HCT116 (cell line): ENCODE data around the gene RAMP3. TPM values are rescaled to one million over a fixed set of nuclear protein-coding genes. Genes with fewer than 3 reads are reported as not detected.

ENCODE experiments used
- ATAC-seq: fragments of 200-7000 bp; cut with Tn5 transposase; 2 replicates; pipeline ENCODE4 v1.9.1; 2020; ENCODE audit warnings: mild to moderate bottlenecking, moderate library complexity
- BruUV-seq: library from RNA; stranded (reverse); fragments of 400-500 nt; replicated peaks from 2 replicates; lab custom pipeline; 2021; lab: Mats Ljungman, UMichigan
- CTCF ChIA-PET: fragments of 300-600 bp; sonication (Branson Sonifier 250); formaldehyde crosslinking; loops from one replicate; lab custom pipeline; 2021; ENCODE audit warnings: antibody characterized with exemption; lab: Charles Lee
- POLR2A ChIA-PET: fragments of 300-600, 350-600 bp; sonication (Branson Sonifier 250); formaldehyde crosslinking; loops from one replicate; lab custom pipeline; 2021; ENCODE audit warnings: antibody characterized with exemption; lab: Charles Lee
- RAD21 ChIA-PET, 2 experiments: fragments of 300-600 bp; sonication (Branson Sonifier 250); formaldehyde crosslinking; loops; one replicate each; lab custom pipeline; 2023; ENCODE audit warnings: low total read pairs in 2 of 2; ENCODE audit not compliant: uncharacterized antibody in 2 of 2, unreplicated experiment in 2 of 2, low non-redundant PET in 1 of 2; lab: Charles Lee
- DNase-seq: peaks from one replicate; pipeline ENCODE4 v3.0.0-alpha.2; 2010; ENCODE audit warnings: low read depth, low spot score
- H2AFZ ChIP-seq: fragments of 200-600 bp; shearing (Covaris generic), sonication (generic); 2 replicates; pipeline ENCODE4 v1.6.1; 2017; ENCODE audit warnings: low read depth, mixed run types, mixed read lengths, antibody characterized with exemption, low read length; ENCODE audit not compliant: poor library complexity, severe bottlenecking
- H3K27ac ChIP-seq: 2 replicates; pipeline ENCODE4 v1.5.1; 2012; ENCODE audit warnings: low read depth, low read length
- H3K27me3 ChIP-seq: fragments of 200-600 bp; sonication (generic); 2 replicates; pipeline ENCODE4 v1.6.1; 2016; ENCODE audit warnings: mixed run types, low read length, mixed read lengths; ENCODE audit not compliant: insufficient read depth
- H3K36me3 ChIP-seq, 2 experiments: fragments of 200-500 bp in 1 of 2; fragments of 200-600 bp in 1 of 2; sonication (Bioruptor generic) in 1 of 2; sonication (generic) in 1 of 2; 2 replicates each; pipeline versions ENCODE4 v1.5.1 to v1.6.1; 2014 to 2016; ENCODE audit warnings: low read length in 2 of 2, inconsistent platforms in 1 of 2, mixed read lengths in 1 of 2, mixed run types in 1 of 2; ENCODE audit not compliant: insufficient read depth in 2 of 2, control insufficient read depth in 1 of 2
- H3K4me1 ChIP-seq, 2 experiments: fragments of 200-600 bp in 1 of 2; sonication (generic) in 1 of 2; 2 replicates each; pipeline versions ENCODE4 v1.5.1 to v1.6.1; 2012 to 2017; ENCODE audit warnings: low read length in 2 of 2, inconsistent platforms in 1 of 2, mild to moderate bottlenecking in 1 of 2, mixed read lengths in 1 of 2, mixed run types in 1 of 2, moderate library complexity in 1 of 2; ENCODE audit not compliant: insufficient read depth in 2 of 2, control insufficient read depth in 1 of 2
- H3K4me2 ChIP-seq: fragments of 200-600 bp; sonication (generic); 2 replicates; pipeline ENCODE4 v1.6.1; 2017; ENCODE audit warnings: mixed run types, low read length, mixed read lengths
- H3K4me3 ChIP-seq, 2 experiments: fragments of 200-600 bp in 1 of 2; sonication (generic) in 1 of 2; replicated peaks in 1 of 2; 2 replicates each; pipeline ENCODE4 v1.5.1; 2011 to 2016; ENCODE audit warnings: low read length in 2 of 2, control low read depth in 1 of 2, low read depth in 1 of 2, mild to moderate bottlenecking in 1 of 2, mixed read lengths in 1 of 2, mixed run types in 1 of 2
- H3K79me2 ChIP-seq: fragments of 200-600 bp; sonication (generic); 2 replicates; pipeline ENCODE4 v1.6.1; 2017; ENCODE audit warnings: mild to moderate bottlenecking, mixed run types, low read length, moderate library complexity, mixed read lengths; ENCODE audit not compliant: insufficient read depth
- H3K9ac ChIP-seq: fragments of 200-600 bp; sonication (generic); 2 replicates; pipeline ENCODE4 v1.6.1; 2016; ENCODE audit warnings: low read length, mixed read lengths
- H3K9me2 ChIP-seq: fragments of 200-600 bp; sonication (generic), shearing (Covaris generic); 2 replicates; pipeline ENCODE4 v1.6.1; 2017; ENCODE audit warnings: mixed run types, mild to moderate bottlenecking, moderate library complexity; ENCODE audit not compliant: insufficient read depth
- H3K9me3 ChIP-seq, 2 experiments: fragments of 200-500 bp in 1 of 2; fragments of 200-600 bp in 1 of 2; sonication (Bioruptor generic) in 1 of 2; sonication (generic) in 1 of 2; 2 replicates each; pipeline ENCODE4 v1.6.1; 2014 to 2017; ENCODE audit warnings: low read length in 2 of 2, mixed read lengths in 2 of 2, inconsistent platforms in 1 of 2, low read depth in 1 of 2, mild to moderate bottlenecking in 1 of 2, mixed run types in 1 of 2, moderate library complexity in 1 of 2; ENCODE audit not compliant: control insufficient read depth in 1 of 2, insufficient read depth in 1 of 2
- H4K20me1 ChIP-seq: fragments of 200-600 bp; sonication (generic), shearing (Covaris generic); 2 replicates; pipeline ENCODE4 v1.6.1; 2017; ENCODE audit warnings: mixed run types, mild to moderate bottlenecking, moderate library complexity; ENCODE audit not compliant: insufficient read depth
- CBX3 ChIP-seq: IDR thresholded peaks from 2 replicates; pipeline ENCODE4 v1.6.1; 2012; ENCODE audit warnings: low read depth
- CEBPB ChIP-seq: IDR thresholded peaks from 2 replicates; pipeline ENCODE4 v1.6.1; 2012; ENCODE audit warnings: low read depth
- EGR1 ChIP-seq: IDR thresholded peaks from 2 replicates; pipeline ENCODE4 v1.6.1; 2012; ENCODE audit warnings: low read depth
- ELF1 ChIP-seq: IDR thresholded peaks from 2 replicates; pipeline ENCODE4 v1.6.1; 2012; ENCODE audit warnings: low read depth, borderline replicate concordance
- EZH2phosphoT487 ChIP-seq: fragments of 200-600 bp; IDR thresholded peaks from 2 replicates; pipeline ENCODE4 v1.6.1; 2018; ENCODE audit warnings: antibody characterized with exemption, borderline replicate concordance
- POLR2A ChIP-seq: IDR thresholded peaks from 2 replicates; pipeline ENCODE4 v1.7.0; 2011; ENCODE audit warnings: borderline replicate concordance; ENCODE audit not compliant: insufficient read depth, insufficient read length; ENCODE audit errors: extremely low read depth
- POLR2AphosphoS5 ChIP-seq: IDR thresholded peaks from 2 replicates; pipeline ENCODE4 v1.6.1; 2011; ENCODE audit warnings: mild to moderate bottlenecking, low read depth, low read length, moderate library complexity
- SP1 ChIP-seq: IDR thresholded peaks from 2 replicates; pipeline ENCODE4 v1.6.1; 2012; ENCODE audit warnings: low read depth
- SRF ChIP-seq: IDR thresholded peaks from 2 replicates; pipeline ENCODE4 v1.6.1; 2012; ENCODE audit warnings: low read depth
- YY1 ChIP-seq: IDR thresholded peaks from 2 replicates; pipeline ENCODE4 v1.6.1; 2011; ENCODE audit warnings: low read length, low read depth, moderate library complexity, mild to moderate bottlenecking; ENCODE audit not compliant: insufficient replicate concordance; ENCODE audit errors: extremely low read depth
- ZFX ChIP-seq: fragments of 450-650 bp; IDR thresholded peaks from 2 replicates; pipeline ENCODE4 v1.6.1; 2017
- intact Hi-C: fragments of 100-400 bp; cut with micrococcal nuclease; formaldehyde crosslinking; loops from 2 replicates; pipeline ENCODE4 v1.10.0; 2022
- total RNA-seq: library from RNA; stranded (reverse); gene quantifications from one replicate; pipeline ENCODE4 v1.2.1, GENCODE V29; 2021; ENCODE audit not compliant: unreplicated experiment
- TF ChIP-seq, protein P1 (sequence below): IDR thresholded peaks from 2 replicates; pipeline ENCODE4 v1.6.1; 2012
- TF ChIP-seq, protein P2 (sequence below): IDR thresholded peaks from 2 replicates; pipeline ENCODE4 v1.6.1; 2011; ENCODE audit warnings: mild to moderate bottlenecking, low read length, moderate library complexity; ENCODE audit not compliant: insufficient replicate concordance; ENCODE audit errors: extremely low read depth
- TF ChIP-seq, protein P3 (sequence below): IDR thresholded peaks from 2 replicates; pipeline ENCODE4 v1.6.1; 2012; ENCODE audit warnings: low read depth

The RAMP3 gene
- total RNA-seq, 1 experiment from 2014 or later: not detected

DNA sequence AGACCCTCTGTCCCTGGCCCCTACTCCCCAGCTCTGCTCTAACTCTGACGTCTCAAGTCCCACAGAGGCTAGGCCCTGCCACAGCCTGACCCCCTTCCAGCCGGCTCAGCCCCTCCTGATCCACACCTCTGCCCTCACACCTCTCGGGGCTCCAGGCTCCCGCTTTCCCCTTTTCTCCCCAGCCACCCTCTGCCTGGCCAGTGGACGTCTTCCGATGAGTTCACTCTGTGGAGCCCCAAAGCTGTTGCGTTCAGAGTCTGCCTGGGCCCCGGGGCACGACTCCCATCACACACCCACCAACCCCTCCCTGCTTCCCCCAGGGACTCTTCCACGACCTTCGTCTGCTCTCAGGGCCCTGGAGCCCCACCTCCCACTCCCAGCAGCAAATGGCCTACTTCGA, 27.7 kb upstream of the RAMP3 start:
- Histone ChIP-seq H3K79me2 (no peaks in the 10 kb centered on the region), H3K9ac (no peak overlapping the region), H3K4me3 (no peak overlapping the region), H4K20me1 (no peaks in the 10 kb centered on the region), H3K27me3 (no peaks in the 10 kb centered on the region), H3K36me3 (no peaks in the 10 kb centered on the region), H2AFZ (no peak overlapping the region), H3K9me3 (no peaks in the 10 kb centered on the region), H3K4me1 (no peaks in the 10 kb centered on the region), H3K4me2 (no peak overlapping the region), H3K27ac (no peak overlapping the region), H3K9me2 (no peaks in the 10 kb centered on the region)
- DNase-seq: no peak
- BruUV-seq: no TSS peak
- no peak for ATAC-seq
- RAD21 ChIA-PET: no interaction called here
- CTCF ChIA-PET: no interaction called here
- POLR2A ChIA-PET: no interaction called here
- intact Hi-C loops: no loop called here
- TF ChIP-seq, protein P1, sequence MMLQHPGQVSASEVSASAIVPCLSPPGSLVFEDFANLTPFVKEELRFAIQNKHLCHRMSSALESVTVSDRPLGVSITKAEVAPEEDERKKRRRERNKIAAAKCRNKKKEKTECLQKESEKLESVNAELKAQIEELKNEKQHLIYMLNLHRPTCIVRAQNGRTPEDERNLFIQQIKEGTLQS: no peak
- TF ChIP-seq EGR1 (no peak), YY1 (no peak)
- TF ChIP-seq, protein P2, sequence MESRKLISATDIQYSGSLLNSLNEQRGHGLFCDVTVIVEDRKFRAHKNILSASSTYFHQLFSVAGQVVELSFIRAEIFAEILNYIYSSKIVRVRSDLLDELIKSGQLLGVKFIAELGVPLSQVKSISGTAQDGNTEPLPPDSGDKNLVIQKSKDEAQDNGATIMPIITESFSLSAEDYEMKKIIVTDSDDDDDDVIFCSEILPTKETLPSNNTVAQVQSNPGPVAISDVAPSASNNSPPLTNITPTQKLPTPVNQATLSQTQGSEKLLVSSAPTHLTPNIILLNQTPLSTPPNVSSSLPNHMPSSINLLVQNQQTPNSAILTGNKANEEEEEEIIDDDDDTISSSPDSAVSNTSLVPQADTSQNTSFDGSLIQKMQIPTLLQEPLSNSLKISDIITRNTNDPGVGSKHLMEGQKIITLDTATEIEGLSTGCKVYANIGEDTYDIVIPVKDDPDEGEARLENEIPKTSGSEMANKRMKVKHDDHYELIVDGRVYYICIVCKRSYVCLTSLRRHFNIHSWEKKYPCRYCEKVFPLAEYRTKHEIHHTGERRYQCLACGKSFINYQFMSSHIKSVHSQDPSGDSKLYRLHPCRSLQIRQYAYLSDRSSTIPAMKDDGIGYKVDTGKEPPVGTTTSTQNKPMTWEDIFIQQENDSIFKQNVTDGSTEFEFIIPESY: no peak

DNA sequence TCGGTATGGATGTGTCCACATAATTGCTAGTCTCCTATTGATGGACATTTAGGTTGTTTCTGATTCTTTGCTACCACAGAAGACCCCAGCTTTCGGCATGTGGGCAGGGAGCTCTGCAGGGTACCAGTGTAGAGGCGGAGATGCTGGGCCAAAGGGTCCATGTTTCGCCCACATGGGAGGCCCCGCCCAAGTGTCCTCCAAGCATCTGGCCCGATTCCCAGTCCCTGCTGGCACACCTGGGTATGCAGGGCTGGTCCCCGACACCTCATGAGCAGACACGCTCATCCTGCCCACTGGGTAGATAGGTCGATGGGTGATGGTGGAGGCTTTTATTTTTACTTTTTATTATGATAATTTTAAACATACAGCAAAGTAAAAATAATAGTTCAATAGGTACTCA, 26.7 kb upstream of the RAMP3 start:
- ChIA-PET POLR2A (no interaction called here), CTCF (interaction anchor here (1.3 kb wide), 1 partner anchor 157 kb away, joined by 3 read pairs; no protein-coding TSS in a partner anchor), RAD21 (no interaction called here)
- Histone ChIP-seq H4K20me1 (no peaks in the 10 kb centered on the region), H3K27me3 (no peaks in the 10 kb centered on the region), H3K9me2 (no peaks in the 10 kb centered on the region), H3K9me3 (no peaks in the 10 kb centered on the region), H3K4me3 (no peak overlapping the region), H3K36me3 (no peaks in the 10 kb centered on the region), H3K9ac (no peak overlapping the region), H3K79me2 (no peaks in the 10 kb centered on the region), H3K4me1 (no peaks in the 10 kb centered on the region), H3K27ac (no peak overlapping the region), H3K4me2 (no peak overlapping the region), H2AFZ (no peak overlapping the region)
- DNase-seq (no peak), ATAC-seq (no peak)
- no TSS peak for BruUV-seq
- TF ChIP-seq ZFX: no peak
- TF ChIP-seq, protein P3, sequence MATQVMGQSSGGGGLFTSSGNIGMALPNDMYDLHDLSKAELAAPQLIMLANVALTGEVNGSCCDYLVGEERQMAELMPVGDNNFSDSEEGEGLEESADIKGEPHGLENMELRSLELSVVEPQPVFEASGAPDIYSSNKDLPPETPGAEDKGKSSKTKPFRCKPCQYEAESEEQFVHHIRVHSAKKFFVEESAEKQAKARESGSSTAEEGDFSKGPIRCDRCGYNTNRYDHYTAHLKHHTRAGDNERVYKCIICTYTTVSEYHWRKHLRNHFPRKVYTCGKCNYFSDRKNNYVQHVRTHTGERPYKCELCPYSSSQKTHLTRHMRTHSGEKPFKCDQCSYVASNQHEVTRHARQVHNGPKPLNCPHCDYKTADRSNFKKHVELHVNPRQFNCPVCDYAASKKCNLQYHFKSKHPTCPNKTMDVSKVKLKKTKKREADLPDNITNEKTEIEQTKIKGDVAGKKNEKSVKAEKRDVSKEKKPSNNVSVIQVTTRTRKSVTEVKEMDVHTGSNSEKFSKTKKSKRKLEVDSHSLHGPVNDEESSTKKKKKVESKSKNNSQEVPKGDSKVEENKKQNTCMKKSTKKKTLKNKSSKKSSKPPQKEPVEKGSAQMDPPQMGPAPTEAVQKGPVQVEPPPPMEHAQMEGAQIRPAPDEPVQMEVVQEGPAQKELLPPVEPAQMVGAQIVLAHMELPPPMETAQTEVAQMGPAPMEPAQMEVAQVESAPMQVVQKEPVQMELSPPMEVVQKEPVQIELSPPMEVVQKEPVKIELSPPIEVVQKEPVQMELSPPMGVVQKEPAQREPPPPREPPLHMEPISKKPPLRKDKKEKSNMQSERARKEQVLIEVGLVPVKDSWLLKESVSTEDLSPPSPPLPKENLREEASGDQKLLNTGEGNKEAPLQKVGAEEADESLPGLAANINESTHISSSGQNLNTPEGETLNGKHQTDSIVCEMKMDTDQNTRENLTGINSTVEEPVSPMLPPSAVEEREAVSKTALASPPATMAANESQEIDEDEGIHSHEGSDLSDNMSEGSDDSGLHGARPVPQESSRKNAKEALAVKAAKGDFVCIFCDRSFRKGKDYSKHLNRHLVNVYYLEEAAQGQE: no peak
- TF ChIP-seq POLR2A: no peak
- no peak for TF ChIP-seq CEBPB
- TF ChIP-seq ELF1: no peak
- no peak for TF ChIP-seq CBX3
- TF ChIP-seq SRF: no peak
- no peak for TF ChIP-seq POLR2AphosphoS5
- TF ChIP-seq EZH2phosphoT487: no peak
- no peak for TF ChIP-seq SP1
- no peak for TF ChIP-seq YY1
- intact Hi-C loops: no loop called here
